HG02852 (cell line): ENCODE data around the gene PUS3.
"Not testable (repeated sequence)": the region's sequence is repeated elsewhere in the genome, so short reads cannot be mapped to it uniquely, and the experiment has no call there.

Source experiments
- ATAC-seq: cut with Tn5 transposase; IDR thresholded peaks from one replicate; pipeline ENCODE4 v1.9.1; 2021; ENCODE audit warnings: mild to moderate bottlenecking, moderate library complexity; ENCODE audit not compliant: unreplicated experiment

PUS3 gene

GRCh38 chr11:125922156-125922555 lies 19.1 kb upstream of the PUS3 start:
- ATAC-seq = no peak

GRCh38 chr11:125921042-125921441 lies 18.0 kb upstream of the PUS3 start:
- ATAC-seq = no peak

- ATAC-seq = no peak
These were observed 15.3 kb upstream of the PUS3 start for GRCh38 chr11:125918140-125918840.

DNA sequence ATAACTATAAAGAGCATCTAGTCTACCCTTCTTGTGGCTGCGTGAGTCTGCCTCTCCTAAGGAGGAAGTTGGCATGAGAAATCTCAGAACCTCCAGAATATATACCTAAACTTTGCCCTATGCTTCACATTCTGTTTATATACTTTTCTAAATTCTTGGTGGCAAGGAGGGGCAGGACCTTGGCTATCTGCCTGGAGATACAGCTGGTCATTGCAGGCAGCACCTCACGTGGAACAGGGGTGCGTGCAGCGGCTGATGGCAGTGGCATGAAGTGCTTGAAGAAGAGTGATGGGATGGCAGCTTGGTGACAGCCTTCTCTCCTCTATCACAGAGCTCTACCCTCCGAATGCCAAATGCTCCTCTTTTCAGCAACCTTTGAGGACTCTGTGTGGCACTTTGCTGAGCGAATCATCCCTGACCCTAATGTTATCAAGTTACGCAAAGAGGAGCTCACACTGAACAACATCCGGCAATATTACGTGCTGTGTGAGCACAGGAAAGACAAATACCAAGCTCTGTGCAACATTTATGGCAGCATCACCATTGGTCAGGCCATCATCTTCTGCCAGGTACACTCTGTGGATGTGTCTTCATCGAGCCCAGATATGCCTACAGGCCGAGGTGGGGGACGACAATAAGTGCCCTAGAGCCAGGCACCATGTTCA lies 13.8 kb upstream of the PUS3 start:
- ATAC-seq = no peak

DNA sequence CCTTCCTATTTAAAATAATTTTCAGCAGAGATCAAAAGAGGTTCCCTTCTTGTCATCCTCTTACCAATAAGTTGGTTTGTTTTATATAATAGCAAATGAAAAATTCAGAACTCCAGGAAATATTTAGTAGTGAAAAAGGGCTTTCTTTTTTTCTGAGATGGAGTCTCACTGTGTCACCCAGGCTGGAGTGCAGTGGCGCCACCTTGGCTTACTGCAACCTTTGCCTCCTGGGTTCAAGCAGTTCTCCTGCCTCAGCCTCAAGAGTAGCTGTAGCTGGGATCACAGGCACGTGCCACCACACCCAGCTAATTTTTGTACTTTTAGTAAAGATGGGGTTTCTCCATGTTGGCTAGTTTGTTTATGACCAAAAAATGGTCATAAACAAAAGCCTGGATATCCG lies 11.6 kb upstream of the PUS3 start:
- not testable (repeated sequence) for ATAC-seq

- ATAC-seq = no peak
These were observed 7.3 kb upstream of the PUS3 start for GRCh38 chr11:125910226-125910849.

- ATAC-seq = no peak
These were observed 1.7 kb upstream of the PUS3 start for GRCh38 chr11:125904678-125905077.

GRCh38 chr11:125903711-125904659 lies 979 bp upstream of the PUS3 start, which contains the start of gene DDX25:
Gene DDX25, plus strand, starts transcription at chr11:125904508. Its CDS starts 10 bp downstream, at chr11:125904518.
- no peak for ATAC-seq

DNA sequence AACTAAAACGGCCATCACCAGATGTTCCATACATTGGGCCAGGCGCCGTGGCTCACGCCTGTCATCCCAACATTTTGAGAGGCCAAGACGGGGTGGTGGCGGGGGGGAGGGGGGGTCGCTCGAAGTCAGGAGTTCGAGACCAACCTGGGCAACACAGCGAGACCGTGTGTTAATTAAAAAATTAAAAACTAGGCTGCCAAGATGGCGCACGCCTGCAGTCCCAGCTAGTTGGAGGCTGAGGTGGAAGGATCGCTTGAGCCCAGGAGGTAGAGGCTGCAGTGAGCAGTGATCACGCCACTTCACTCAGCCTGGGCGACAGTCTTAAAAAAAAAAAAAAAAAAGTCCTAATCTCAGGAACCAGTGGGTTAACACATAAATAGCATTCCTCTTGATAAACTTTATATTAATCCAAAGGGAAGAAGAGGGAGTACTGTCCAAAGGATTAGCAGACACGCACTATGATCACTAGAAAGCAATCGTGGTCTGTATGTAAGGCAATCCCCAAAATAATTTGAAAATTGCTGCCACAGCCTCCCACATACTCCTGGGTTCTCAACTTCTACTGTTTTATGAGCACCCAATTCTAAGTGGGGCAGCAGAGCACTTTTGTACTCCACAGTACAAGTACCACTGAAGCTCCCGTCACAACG lies 604 bp downstream of the PUS3 start:
- no peak for ATAC-seq

- ATAC-seq = no peak
These were observed 1.1 kb downstream of the PUS3 start for GRCh38 chr11:125901872-125902271.

- no peak for ATAC-seq
These were observed 10.0 kb downstream of the PUS3 start for GRCh38 chr11:125892994-125893393.

GRCh38 chr11:125892071-125892470 lies 10.9 kb downstream of the PUS3 start:
- no peak for ATAC-seq

GRCh38 chr11:125890447-125891100 lies 12.4 kb downstream of the PUS3 start:
- ATAC-seq = no peak

GRCh38 chr11:125887373-125888324 lies 15.4 kb downstream of the PUS3 start, which contains the start of gene HYLS1:
Gene HYLS1, plus strand, starts transcription at chr11:125887668. Its CDS starts 11,701 bp downstream, at chr11:125899369.
- ATAC-seq = peak; percentile 87

DNA sequence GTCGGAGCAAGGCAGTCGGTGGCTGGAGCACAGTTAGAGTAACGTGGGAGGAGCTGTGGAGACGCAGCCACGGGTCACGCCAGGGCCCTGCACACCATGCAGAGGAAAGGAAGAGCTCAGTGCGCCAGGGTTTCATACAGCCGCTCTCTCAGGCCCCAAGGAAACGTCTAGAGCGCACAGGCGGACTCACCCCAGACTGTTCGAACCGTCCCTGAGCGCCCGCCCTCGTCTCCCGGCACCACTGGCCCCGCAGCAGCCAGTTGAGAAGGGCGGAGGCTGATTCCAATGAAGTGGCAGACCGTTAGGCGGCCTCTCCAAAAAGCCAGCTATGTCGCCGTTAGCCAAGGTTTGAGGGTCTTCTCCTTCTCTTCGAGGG lies 16.0 kb downstream of the PUS3 start:
- peak; percentile 31 for ATAC-seq

- no peak for ATAC-seq
These were observed 19.6 kb downstream of the PUS3 start for GRCh38 chr11:125883375-125883774.

DNA sequence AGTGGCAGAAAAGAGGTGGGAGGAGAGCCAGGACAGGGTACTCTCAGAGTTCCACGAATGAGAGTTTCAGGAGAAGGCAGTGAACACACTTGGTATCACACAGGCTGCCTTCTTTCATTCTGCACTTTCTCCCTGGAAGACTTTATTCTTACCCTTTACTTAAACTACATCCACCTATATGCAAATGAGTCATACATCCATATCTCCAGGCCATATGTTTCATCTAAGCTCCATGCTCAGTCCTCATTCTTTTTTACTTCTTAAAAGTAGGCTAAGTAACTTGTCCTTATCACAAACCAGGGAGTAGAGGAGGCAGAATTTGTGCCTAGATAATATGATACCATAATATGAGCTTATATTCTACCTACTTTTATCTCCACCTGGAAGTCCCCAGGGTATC lies 21.7 kb downstream of the PUS3 start:
- no peak for ATAC-seq

DNA sequence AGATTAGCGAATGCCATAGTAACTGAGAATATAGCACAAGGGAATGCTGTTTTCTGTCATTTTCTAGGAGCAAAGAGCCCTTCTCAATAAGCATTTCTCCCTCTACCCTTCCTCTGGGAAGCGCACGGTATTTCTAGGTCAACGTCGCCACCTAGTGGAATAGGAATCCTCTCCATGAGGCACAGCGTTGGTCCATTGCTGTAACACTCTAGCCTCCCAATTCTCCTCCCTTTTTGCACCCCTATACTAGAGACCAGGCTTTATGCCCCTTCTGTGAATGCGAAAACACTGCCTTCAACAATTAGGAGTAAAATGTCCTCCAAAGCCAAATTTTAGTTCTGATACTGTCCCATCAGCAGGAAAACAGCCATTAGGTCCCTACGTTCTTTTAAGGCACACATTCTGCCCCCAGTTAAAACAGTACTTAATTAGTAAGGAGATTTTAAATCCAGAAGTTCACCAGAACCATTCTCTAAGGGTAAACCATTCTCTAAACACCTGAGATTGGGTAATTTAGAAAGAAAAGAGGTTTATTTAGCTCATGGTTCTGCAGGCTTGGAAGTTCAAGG lies 28.4 kb downstream of the PUS3 start:
- ATAC-seq = peak; percentile 90
